Measurements from ENCODE around the gene PICALM.
A peak's percentile ranks its signal among the peaks of the same experiment; 100 is the strongest.
"Not testable (repeated sequence)": the region's sequence is repeated elsewhere in the genome, so short reads cannot be mapped to it uniquely, and the experiment has no call there.

The PICALM gene

DNA sequence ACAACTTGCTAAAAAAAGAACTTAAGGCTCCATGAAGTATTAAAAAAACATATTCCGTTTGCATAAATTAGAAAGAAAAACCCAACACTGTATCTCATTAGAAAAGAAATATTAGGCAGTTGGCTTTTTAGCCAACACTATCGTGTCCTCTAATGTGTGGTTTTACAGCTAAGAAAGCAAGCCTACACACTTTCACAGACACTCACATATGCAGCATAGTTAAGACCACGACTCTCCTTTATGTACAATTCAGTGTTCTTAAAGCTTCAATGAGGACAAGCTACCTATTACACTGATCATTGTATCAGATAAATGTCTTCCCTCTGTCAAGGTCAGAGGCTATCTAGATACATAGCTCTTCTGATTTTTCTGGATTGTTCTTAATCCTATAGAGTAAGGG lies 80.1 kb downstream of the PICALM start:
- no peak for DNase-seq (ENCODE audit: low read depth in 2 of 2)

DNA sequence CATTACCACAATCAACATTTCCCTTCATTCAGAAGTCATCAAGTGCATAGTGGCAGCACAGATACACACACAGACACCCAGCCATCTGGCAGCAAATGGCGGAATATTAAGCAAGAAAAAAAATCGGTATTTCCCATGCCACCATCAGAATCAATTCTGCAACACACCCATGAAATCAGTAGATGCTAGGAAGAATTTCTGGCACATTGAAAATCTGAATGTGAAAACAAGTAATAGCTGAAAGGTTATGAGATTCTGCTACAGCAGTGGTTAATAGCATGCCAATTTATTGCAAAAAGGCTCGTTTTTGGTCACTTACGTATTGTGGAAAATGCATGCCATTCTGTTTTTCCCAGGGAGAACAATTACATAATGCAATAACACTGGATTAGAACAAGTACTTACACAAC lies 91.1 kb downstream of the PICALM start:
- DNase-seq (ENCODE audit: low read depth in 2 of 2), result no peak

DNA sequence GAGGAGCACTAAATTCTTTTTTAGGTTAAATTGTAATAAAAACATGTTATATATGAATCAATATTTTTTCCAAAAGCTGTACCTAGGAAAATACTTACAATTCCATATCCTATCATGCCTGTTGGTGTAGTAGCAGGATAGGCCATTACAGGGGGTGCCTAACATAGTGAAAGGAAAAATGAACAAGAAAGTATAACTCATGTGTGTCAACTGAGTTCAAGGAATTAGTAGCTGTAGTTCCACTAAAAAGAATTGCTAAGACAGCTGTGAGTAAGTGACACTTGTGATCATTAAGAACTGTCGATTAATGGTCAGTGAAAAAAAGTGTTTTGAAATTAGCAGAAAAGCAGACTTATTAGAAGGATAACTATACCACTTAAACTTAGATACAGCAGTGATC lies 92.4 kb downstream of the PICALM start:
- no peak for DNase-seq (ENCODE audit: low read depth in 2 of 2)

DNA sequence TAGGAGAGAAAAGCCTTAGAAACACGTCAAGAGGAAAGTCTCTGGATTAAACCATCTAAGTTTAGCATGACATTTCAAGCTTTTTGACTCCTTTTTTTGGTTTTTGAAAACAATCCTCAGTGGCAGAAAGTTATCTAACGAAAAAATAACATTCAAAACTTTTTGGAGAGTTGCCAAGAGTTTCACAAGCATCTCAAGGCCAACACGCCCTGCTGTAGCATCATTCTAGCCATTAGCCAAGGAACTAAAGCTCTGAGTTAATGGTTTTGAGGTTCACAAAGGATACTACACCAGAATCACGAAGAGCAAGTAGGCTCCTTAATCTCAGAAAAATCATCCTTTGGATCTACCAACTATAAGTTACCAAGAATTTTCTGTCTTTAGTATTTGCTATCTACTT lies 94.8 kb downstream of the PICALM start:
- DNase-seq (ENCODE audit: low read depth in 2 of 2), result no peak

DNA sequence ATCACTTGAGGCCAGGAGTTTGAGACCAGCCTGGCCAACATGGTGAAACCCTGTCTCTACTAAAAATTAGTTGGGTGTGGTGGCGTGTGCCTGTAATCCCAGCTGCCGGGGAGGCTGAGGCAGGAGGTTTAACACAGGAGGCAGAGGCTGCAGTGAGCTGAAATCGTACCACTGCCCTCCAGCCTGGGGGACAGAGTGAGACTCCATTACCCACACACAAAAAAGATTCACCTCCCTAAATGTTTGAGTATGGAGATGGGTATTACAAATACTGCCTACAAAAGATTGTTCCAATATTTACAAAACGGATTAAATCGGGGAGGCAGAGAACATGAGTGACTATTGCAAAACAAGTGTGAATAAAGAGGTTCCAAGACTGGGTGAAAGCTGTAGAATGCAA lies 98.3 kb downstream of the PICALM start:
- DNase-seq (ENCODE audit: low read depth in 2 of 2), result no peak

DNA sequence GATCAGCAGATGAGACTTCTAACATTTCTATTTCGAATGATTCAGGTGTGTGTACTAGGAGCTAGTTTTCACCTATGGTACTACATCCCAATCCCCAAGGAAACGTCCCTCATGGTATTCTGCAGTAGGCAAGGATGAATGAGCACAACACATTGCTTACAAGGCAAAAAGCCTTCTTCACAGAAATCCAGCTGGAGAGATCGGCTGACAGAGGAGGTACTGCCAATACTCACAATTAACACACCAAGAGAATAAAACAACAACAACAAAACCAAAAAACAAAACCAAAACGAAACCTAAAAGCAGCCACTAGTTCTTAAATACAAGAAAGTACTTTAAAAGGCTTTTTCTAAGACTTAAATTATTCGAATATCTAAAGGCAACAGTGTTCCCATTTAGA lies 101.4 kb downstream of the PICALM start:
- DNase-seq (ENCODE audit: low read depth in 2 of 2), result no peak

DNA sequence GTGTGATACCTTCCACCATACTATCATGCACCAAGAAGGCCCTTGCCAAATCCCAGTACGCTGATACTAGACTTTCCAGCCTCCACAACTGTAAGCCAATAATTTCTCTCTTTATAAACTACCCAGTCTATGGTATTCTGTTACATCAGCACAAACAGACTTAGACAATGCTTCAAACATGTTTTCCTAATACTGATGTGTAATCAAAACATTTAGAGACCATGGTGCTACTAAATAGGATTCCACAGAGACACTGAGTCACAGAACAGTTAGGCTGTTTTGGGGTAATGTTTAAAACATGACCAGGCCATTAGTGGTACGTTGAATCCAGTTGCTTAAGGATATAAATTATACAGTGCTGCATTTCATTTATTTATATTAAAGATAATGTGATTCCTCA lies 103.7 kb downstream of the PICALM start:
- DNase-seq (ENCODE audit: low read depth in 2 of 2), result no peak

DNA sequence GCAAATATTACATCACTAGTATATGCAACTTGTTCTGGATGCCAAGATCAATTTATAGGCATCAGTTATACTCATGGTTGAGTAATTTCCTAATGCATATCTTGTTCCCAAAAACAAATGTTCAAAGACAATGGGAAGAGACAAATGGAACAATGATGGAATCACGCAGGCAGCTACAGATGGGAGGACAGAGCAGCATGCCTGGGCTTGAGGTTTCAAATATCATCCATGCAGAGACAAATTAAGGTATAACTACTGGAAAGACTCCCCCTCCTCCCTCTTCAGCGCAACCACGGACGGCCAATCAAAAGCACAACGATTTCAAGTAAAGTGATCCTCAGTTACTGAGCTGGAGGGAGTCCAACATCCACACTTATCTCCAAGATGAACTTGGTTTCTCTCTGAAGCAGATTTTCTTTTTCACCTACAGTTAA lies 106.9 kb downstream of the PICALM start:
- DNase-seq (ENCODE audit: low read depth in 2 of 2), result no peak

DNA sequence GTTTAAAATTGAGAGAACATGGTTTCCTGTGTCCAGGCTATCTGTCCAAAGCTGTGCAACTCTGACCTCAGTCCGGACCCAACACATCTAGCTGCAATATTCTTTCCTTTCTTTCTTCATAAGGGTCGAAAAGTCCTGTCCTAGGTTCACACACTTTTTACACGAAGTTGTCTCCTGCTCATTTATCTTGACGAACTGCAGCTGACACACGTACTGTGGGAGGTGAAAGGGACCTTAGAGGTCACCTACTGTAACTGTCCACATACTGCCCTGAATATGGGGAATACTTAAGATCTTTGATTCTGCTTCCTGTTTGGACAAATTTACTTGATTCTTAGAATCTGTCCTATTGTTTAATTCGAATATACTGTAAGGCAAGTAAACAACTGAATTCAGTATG lies 107.8 kb downstream of the PICALM start:
- DNase-seq (ENCODE audit: low read depth in 2 of 2), result no peak

DNA sequence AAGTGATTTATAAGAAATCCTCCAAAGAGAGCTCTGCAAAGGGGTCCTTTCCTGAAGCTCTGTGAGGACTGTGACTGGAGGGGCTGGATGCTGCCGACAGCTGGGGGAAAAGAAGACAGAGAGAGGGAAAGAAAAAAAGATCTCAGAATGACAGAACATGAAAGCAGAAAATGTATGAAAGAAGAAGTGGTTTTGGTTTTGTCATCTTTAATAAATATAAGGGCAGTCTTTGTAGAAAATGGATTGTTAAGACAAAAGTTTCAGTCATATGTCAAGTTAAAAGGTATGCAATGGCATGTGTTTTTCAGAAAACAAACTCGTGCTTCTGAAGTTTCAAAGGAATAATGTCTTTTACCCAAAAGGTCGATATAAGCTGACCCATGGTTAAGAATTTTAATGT lies 108.2 kb downstream of the PICALM start:
- no peak for DNase-seq (ENCODE audit: low read depth in 2 of 2)

DNA sequence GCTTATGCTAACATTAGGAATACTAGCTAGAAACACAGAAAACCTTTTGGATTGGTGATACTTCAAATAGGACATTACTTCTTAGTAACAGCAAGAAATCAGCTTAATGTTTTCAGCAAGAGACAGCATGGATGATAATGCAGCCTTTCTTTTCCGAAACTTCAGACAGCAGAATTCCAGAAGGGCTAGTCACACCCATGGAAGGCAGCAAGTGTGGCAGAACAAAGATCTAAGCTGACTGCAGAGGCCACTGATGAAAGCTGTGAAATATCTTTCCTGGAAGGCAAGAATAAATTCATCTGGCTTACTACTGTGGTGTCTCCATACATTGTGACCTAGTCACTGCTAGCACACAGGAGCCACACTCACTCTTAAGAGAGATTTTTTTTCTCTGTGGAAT lies 113.4 kb downstream of the PICALM start:
- DNase-seq (ENCODE audit: low read depth in 2 of 2), result no peak

DNA sequence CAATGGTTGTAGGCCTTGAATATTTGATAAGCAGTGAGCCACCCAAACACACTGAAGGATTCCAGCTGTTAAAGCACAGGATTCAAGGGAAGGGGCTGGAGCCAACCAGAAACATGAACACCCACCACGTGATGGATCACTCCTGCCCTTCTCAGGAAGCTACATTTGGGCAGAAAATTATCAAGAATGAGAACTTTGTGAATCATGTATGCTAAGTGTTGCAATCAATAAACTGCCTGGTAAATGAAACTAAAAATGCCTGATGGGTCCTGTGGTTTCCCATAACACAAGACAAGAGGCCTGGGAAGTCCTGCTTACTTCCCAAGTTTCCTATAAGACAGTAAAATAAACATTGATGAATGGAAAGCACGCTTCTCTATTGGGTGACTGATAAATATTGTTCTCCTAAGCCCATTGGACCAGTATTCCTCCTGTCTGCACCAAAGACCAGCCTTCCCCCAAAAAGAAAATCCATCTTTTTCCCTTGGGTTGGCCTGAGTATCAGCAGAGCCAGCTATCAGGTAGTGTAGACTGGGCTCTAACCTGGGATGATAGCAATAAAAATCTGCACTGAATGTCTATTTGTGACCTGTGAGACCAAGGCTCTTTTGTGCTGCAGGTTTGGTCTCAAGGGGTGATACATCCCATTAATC lies 115.3 kb downstream of the PICALM start:
- no peak for DNase-seq (ENCODE audit: low read depth in 2 of 2)

DNA sequence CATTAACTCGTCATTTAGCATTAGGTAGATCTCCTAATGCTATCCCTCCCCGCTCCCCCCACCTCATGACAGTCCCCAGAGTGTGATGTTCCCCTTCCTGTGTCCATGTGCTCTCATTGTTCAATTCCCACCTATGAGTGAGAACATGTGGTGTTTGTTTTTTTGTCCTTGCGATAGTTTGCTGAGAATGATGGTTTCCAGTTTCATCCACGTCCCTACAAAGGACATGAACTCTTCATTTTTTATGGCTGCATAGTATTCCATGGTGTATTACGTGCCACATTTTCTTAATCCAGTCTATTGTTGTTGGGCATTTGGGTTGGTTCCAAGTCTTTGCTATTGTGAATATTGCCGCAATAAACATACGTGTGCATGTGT lies 116.8 kb downstream of the PICALM start:
- DNase-seq (ENCODE audit: low read depth in 2 of 2), result not testable (repeated sequence)

DNA sequence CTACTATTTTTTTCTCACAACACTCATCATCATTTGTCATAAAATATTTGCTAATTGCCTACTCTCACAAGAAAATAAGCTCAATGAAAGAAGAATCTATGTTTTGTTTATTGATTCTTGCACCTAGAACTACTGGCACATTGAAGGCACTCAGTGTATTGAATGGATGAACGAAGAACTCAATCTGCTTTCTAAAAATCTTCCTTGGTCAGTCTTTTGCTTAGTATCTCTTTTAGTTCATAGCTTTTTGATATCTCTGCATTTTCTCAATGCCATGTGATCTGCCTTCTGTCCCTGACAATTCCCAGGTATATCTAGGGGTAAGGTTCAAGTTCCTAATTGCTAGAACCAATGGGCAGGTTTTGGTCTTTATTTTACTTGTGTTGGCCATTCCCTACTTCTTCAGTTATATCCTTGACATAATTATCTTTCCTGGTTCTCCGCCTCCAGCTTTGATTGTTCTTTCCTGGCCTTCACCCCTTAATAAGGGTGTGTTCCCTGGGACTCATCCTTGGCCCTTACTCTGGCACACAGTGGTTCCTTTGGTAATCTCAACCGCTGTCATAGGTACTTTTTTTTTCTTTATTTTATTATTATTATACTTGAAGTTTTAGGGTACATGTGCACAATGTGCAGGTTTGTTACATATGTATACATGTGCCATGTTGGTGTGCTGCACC lies 117.3 kb downstream of the PICALM start:
- DNase-seq (ENCODE audit: low read depth in 2 of 2), result no peak

DNA sequence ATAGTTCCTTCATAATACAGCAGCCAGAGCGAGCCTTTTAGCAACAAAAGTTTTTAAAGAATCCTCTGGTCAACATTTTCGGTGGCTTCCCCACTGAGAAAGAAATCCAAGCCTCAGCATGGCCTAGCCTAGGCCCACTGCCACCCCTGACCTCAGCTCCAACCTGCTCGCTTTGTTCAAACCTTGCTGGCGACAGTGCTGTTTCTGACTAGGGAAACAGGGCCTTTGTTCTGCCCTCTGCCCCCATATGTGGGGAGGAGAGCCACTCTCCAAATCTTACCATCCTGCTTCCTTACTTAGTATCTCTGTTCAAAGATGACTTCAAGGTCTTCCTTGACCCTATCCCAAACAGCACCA lies 117.9 kb downstream of the PICALM start:
- no peak for DNase-seq (ENCODE audit: low read depth in 2 of 2)

DNA sequence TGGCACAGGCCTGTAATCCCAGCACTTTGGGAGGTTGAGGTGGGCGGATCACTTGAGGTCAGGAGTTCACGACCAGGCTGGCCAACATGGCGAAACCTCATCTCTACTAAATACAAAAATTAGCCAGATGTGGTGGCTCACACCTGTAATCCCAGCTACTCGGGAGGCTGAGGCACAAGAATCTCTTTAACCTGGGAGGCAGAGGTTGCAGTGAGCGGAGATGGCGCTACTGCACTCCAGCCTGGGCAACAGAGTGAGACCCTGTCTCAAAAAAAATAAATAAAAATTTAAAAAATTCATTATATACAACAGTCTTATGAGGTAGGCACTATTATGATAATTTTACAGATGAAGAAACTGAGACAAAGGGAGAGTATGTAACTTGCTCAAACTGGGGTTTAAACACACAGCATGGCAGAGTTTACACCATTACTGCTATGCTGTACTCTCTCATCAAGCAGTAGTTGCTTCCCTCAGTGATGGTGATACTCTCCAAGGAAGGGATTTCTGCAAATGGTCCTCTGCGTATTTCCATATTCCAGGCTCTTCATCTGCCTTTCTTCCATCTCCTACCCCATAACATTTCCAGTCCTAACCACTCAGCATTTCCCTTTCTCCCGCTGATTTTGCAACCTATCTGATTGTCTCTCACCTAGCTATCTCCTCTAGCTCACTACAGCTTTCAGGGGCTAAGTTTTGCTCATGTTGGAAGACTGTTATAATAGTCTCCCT lies 118.4 kb downstream of the PICALM start:
- no peak for DNase-seq (ENCODE audit: low read depth in 2 of 2)

DNA sequence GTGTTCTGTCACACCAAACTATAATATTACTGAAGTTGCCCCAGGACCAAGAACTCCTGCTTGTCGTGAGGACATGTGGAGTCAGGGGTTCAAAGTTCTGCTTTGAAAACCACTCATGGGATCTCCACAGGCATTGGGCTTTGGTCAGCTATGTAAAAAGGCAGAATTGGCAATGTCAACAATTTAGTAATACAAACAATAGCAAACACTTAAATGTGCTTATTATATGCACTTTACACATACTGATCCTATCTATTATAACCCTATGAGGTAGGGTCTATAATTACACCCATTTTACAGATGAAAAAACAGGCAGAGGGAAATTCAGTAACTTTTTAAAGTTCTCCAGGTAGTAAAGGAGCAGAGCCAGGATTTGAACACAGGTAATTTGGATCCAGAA lies 119.1 kb downstream of the PICALM start:
- DNase-seq (ENCODE audit: low read depth in 2 of 2), result no peak

DNA sequence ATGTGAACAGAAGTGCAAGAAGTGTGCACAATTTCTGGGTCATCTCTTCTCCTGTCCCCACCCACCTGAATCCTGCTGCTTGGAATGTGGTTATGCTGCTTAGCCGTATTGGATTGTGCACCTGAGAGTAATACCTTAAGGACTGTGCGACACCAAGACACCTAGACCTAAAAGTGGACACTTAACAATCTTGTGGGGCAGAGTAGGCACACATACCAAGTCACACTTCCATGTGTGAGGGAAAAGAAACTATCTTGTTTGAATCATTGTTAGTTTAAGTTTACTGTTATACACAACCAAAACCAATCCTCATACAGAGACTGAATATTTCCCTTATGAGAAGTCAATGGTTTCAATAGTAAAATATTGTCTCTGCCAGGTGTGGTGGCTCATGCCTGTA lies 120.0 kb downstream of the PICALM start:
- DNase-seq (ENCODE audit: low read depth in 2 of 2), result no peak

DNA sequence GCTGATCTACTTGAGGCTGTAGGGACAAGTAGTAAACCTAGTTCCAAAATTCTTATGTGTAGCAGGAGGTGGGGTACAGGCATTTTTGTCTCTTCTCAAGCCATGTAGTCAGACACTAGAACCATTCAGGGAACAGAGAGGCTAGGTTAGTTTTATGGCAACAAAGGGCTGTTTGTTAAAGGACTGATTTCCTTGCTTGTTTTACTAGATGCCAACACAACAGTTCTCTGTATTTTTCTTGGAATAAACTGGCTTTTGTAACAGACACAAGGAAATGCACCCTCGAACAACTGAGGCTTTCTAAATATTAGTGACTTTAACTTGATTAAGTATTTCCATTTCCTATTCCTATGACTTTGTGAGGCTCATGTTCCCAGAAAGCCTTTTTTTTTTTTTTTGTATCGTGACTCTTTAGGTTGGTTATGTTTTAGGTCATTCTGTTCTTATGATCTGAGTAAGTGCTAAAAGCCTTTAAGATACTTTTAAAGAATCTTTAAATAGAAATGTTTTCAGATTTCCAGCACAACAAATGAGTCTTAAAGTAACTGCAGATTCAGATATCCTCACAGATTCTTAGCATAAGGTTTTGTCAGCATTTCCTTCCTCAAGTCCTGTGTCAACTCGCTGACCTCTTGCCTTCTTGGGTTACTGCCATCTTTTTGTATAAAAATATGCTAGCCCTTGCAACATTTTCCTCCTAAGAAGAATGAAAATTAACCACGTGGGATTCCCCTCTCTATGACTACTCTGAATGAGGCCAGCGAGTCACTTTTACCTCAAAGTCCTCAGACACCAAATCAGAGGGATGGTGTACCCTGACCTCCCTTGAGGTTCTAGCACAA lies 121.2 kb downstream of the PICALM start:
- peak in 1 of 2 donors; percentile 40 for DNase-seq (ENCODE audit: low read depth in 2 of 2)

DNA sequence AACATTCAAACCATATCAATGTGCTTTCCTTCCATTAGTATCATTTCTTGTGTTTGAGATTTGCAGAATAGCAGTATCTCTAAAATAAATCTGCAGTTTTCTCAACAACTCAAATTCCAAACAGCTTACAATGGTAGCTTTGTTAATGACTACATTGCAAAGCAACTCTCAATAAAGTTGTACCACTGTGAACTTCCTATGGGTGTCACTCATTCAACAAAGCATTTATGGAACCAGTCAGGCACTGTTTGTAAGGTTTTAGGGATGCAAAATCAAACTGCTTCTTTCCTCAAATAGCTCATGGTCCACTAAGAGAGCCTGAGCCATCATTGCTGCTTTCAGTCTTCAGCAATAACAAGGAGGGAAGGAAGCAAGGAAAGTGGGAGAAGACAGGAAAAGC lies 122.7 kb downstream of the PICALM start:
- no peak for DNase-seq (ENCODE audit: low read depth in 2 of 2)

DNA sequence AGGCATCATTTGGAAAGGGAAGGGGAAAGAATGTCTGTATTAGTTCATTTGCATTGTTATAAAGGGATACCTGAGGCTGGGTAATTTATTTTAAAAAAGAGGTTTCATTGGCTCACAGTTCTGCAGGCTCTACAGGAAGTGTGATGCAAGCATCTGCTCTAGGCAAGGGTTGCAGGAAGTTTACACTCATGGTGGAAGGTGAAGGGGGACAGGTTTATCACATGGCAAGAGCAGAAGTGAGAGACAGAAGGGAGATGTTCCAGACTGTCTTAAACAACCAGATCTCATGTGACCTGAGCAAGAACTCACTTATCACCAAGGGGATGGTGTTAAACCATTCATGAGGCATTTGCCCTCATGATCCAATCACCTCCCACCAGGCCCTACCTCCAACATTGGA lies 123.1 kb downstream of the PICALM start:
- DNase-seq (ENCODE audit: low read depth in 2 of 2), result no peak

DNA sequence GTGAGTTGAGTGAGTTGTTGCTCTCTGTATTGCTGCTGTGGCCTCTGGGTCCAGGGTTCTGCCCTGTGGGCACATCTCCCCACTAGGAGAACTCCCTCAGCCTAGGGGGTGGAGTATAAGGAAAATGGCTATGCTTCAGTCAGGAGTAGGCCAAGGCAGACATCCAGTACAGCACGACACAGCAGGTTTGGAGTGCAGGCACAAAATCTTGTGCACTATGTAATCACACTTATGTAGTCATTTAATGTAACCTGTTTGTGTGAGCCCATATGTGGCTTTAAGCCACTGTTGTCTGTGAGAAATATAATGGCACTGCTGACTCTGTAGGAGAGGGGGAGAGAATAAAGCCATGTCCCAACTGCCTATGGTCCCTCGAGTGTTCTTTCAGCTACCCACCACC lies 123.6 kb downstream of the PICALM start:
- no peak for DNase-seq (ENCODE audit: low read depth in 2 of 2)

Data from stimulated activated CD4-positive, alpha-beta T cell treated with anti-CD3 and anti-CD28 coated beads, Interleukin-15, amount 100 ng/mL, for 48 hours (primary cell).